ENCODE measurements around the gene CIB2. TPM values are rescaled to one million over a fixed set of nuclear protein-coding genes. Genes with fewer than 3 reads are reported as not detected.

CIB2 gene
- total and polyA plus RNA-seq, 2 experiments from 2014 or later, result 59.5 to 64.4 TPM

- DNase-seq (ENCODE audit: low spot score), result peak; percentile 81
- TF ChIP-seq CTCF (conservative IDR thresholded peaks at IDR 0.05; ENCODE audit: low read depth in 2 of 2) (0 out of 4 replicates have a peak, but pooled peaks of 1 of the 2 experiments have one; percentile 9), NANOG (IDR thresholded peaks at IDR 0.05; ENCODE audit: borderline replicate concordance) (no peak)
- peak within 1 kb of the TSS; percentile 88 for H3K4me3 Mint-ChIP-seq
- H3K9me2 ChIP-seq (ENCODE audit: insufficient read depth), result no peaks in the 10 kb centered on the region
- H3K9me3 Mint-ChIP-seq, result no peaks in the 10 kb centered on the region
- peak; percentile 68 for ATAC-seq
- no peaks in the 10 kb centered on the region for H3K36me3 ChIP-seq (ENCODE audit: insufficient read depth)
- H3K36me3 Mint-ChIP-seq (ENCODE audit: low read depth), result no peaks in the 10 kb centered on the region
- peaks cover 23% of the 10 kb centered on the region for H3K4me1 ChIP-seq (ENCODE audit: insufficient read depth)
- H3K27ac Mint-ChIP-seq, result peak within 1 kb of the TSS; percentile 8; the same call in 1 of the 2 replicates
- H3K4me3 ChIP-seq, result peak within 1 kb of the TSS; percentile 89
- peak within 1 kb of the TSS; percentile 92 for H3K4me2 ChIP-seq
- H3K79me2 ChIP-seq (replicated peaks; ENCODE audit: insufficient read depth), result peaks cover 30% of the 10 kb centered on the region
- 0 out of 2 replicates have a peak, but pooled peaks cover 5% of the 10 kb centered on the region for H3K27me3 ChIP-seq (ENCODE audit: insufficient read depth)
- H4K20me1 ChIP-seq (replicated peaks; ENCODE audit: insufficient read depth), result 0 out of 2 replicates have a peak, but pooled peaks cover 8% of the 10 kb centered on the region
- no peak within 1 kb of the TSS for H3K27ac ChIP-seq (ENCODE audit: low read depth)
- H3F3A ChIP-seq (replicated peaks; ENCODE audit: low read depth), result 0 out of 2 replicates have a peak, but pooled peaks cover 5% of the 10 kb centered on the region
- peaks cover 8% of the 10 kb centered on the region for H3K27me3 Mint-ChIP-seq (ENCODE audit: insufficient read depth, low read depth, poor library complexity)
- peak within 1 kb of the TSS; percentile 98 for H2AFZ ChIP-seq
- H3K4me1 Mint-ChIP-seq, result peaks cover 17% of the 10 kb centered on the region
Observed at GRCh38 chr15:78077053-78077870, 54.0 kb downstream of the CIB2 start, which contains the start of gene TBC1D2B. Gene TBC1D2B, minus strand, starts transcription at chr15:78077711. Its CDS starts 59 bp downstream, at chr15:78077652.

- DNase-seq (ENCODE audit: low spot score), result peak; percentile 31
- 0 out of 2 replicates have a peak, but pooled peaks cover 5% of the 10 kb centered on the region for H3F3A ChIP-seq (replicated peaks; ENCODE audit: low read depth)
- Mint-ChIP-seq H3K9me3 (no peaks in the 10 kb centered on the region), H3K27me3 (ENCODE audit: insufficient read depth, low read depth, poor library complexity) (peaks cover 8% of the 10 kb centered on the region), H3K4me1 (peaks cover 25% of the 10 kb centered on the region), H3K4me3 (peak overlapping the region; percentile 88), H3K36me3 (ENCODE audit: low read depth) (no peaks in the 10 kb centered on the region), H3K27ac (peak overlapping the region; percentile 8; the same call in 1 of the 2 replicates)
- peak overlapping the region; percentile 89 for H3K4me3 ChIP-seq
- peaks cover 38% of the 10 kb centered on the region for H3K79me2 ChIP-seq (replicated peaks; ENCODE audit: insufficient read depth)
- H3K36me3 ChIP-seq (ENCODE audit: insufficient read depth), result no peaks in the 10 kb centered on the region
- H3K4me1 ChIP-seq (ENCODE audit: insufficient read depth), result peaks cover 32% of the 10 kb centered on the region
- ATAC-seq, result peak; percentile 18
- 0 out of 2 replicates have a peak, but pooled peaks cover 8% of the 10 kb centered on the region for H4K20me1 ChIP-seq (replicated peaks; ENCODE audit: insufficient read depth)
- H3K27ac ChIP-seq (ENCODE audit: low read depth), result no peak overlapping the region
- no peak for TF ChIP-seq ZNF114 (CRISPR knock-in tag; IDR thresholded peaks at IDR 0.05)
- peak; percentile 25 to 36 for TF ChIP-seq CTCF (conservative IDR thresholded peaks at IDR 0.05; ENCODE audit: low read depth in 2 of 2)
- no peaks in the 10 kb centered on the region for H3K9me2 ChIP-seq (ENCODE audit: insufficient read depth)
- peak overlapping the region; percentile 92 for H3K4me2 ChIP-seq
- peak overlapping the region; percentile 93 for H2AFZ ChIP-seq
- H3K27me3 ChIP-seq (ENCODE audit: insufficient read depth), result 0 out of 2 replicates have a peak, but pooled peaks cover 5% of the 10 kb centered on the region
Observed at GRCh38 chr15:78076231-78077052, 54.8 kb downstream of the CIB2 start.

All from GM23338 (cell line).